HG03457 (cell line): ENCODE measurements around the gene TAS1R2.

Experiments used
- ATAC-seq: cut with Tn5 transposase; IDR thresholded peaks from one replicate; pipeline ENCODE4 v1.9.1; 2021; ENCODE audit warnings: moderate number of reproducible peaks; ENCODE audit not compliant: unreplicated experiment

TAS1R2 gene

GRCh38 chr1:18823438-18823837, 36.0 kb downstream of the TAS1R2 start:
- no peak for ATAC-seq

GRCh38 chr1:18820791-18821641, 38.4 kb downstream of the TAS1R2 start:
- no peak for ATAC-seq

GRCh38 chr1:18819986-18820790, 39.3 kb downstream of the TAS1R2 start:
- ATAC-seq = no peak

GRCh38 chr1:18819203-18819602, 40.3 kb downstream of the TAS1R2 start:
- ATAC-seq = no peak

- no peak for ATAC-seq
Observed at GRCh38 chr1:18817795-18818435, 41.5 kb downstream of the TAS1R2 start.

- ATAC-seq = no peak
Observed at GRCh38 chr1:18817316-18817715, 42.1 kb downstream of the TAS1R2 start.

GRCh38 chr1:18816808-18817207, 42.7 kb downstream of the TAS1R2 start:
- ATAC-seq = no peak

- ATAC-seq = no peak
Observed at GRCh38 chr1:18814874-18815531, 44.5 kb downstream of the TAS1R2 start.

GRCh38 chr1:18814425-18814824, 45.0 kb downstream of the TAS1R2 start:
- no peak for ATAC-seq

- ATAC-seq = no peak
Observed at GRCh38 chr1:18812453-18812939, 47.0 kb downstream of the TAS1R2 start.

GRCh38 chr1:18811733-18812452, 47.6 kb downstream of the TAS1R2 start:
- ATAC-seq = no peak

- no peak for ATAC-seq
Observed at GRCh38 chr1:18809953-18810899, 49.2 kb downstream of the TAS1R2 start.

GRCh38 chr1:18808550-18808949, 50.9 kb downstream of the TAS1R2 start:
- no peak for ATAC-seq

- ATAC-seq = no peak
Observed at GRCh38 chr1:18807334-18808063, 52.0 kb downstream of the TAS1R2 start.

GRCh38 chr1:18805925-18806849, 53.3 kb downstream of the TAS1R2 start:
- no peak for ATAC-seq

- ATAC-seq = no peak
Observed at GRCh38 chr1:18805150-18805879, 54.1 kb downstream of the TAS1R2 start.

GRCh38 chr1:18803851-18804250, 55.6 kb downstream of the TAS1R2 start:
- ATAC-seq = no peak
